Breast epithelium (tissue), 4 donors: ENCODE data around the gene HPS1. TPM values are rescaled to one million over a fixed set of nuclear protein-coding genes. Genes with fewer than 3 reads are reported as not detected.

Source experiments
- DNase-seq, 2 donors: peaks; one replicate each; pipeline ENCODE4 v3.0.0-alpha.2; 2019; ENCODE audit warnings: low spot score in 2 of 2
- H3K27ac ChIP-seq, 2 donors: fragments of 200-600 bp; sonication (generic) in 1 of 2; one replicate each; pipeline ENCODE4 v1.5.1; 2016 to 2019; ENCODE audit warnings: mild to moderate bottlenecking in 1 of 2
- H3K27me3 ChIP-seq, 2 donors: fragments of 200-600 bp; sonication (generic) in 1 of 2; one replicate each; pipeline versions ENCODE4 v1.5.1 to v1.6.0; 2017 to 2019; ENCODE audit warnings: control low read depth in 1 of 2, mild to moderate bottlenecking in 1 of 2
- H3K36me3 ChIP-seq: fragments of 200-600 bp; one replicate; pipeline ENCODE4 v1.5.1; 2019
- H3K4me1 ChIP-seq, 2 donors: fragments of 200-600 bp; sonication (generic); one replicate each; pipeline ENCODE4 v1.5.1; 2016 to 2019; ENCODE audit warnings: control low read depth in 1 of 2
- H3K4me3 ChIP-seq, 3 donors: fragments of 200-600 bp; sonication (generic); 1 replicate in 2 of 3; 2 replicates in 1 of 3; pipeline ENCODE4 v1.5.1; 2016 to 2019; ENCODE audit warnings: mild to moderate bottlenecking in 3 of 3, moderate library complexity in 2 of 3
- H3K9me3 ChIP-seq, 2 donors: fragments of 200-600 bp; sonication (generic) in 1 of 2; one replicate each; pipeline ENCODE4 v1.5.1; 2016 to 2019; ENCODE audit warnings: control low read depth in 1 of 2
- CTCF ChIP-seq, 3 donors: fragments of 450-650 bp; IDR thresholded peaks; one replicate each; pipeline ENCODE4 v1.5.1; 2016 to 2017; ENCODE audit warnings: antibody characterized with exemption in 3 of 3, mild to moderate bottlenecking in 3 of 3, moderate library complexity in 3 of 3
- POLR2A ChIP-seq: fragments of 450-650 bp; IDR thresholded peaks from one replicate; pipeline ENCODE4 v1.6.1; 2016; ENCODE audit warnings: antibody characterized with exemption, mild to moderate bottlenecking, moderate library complexity
- POLR2AphosphoS5 ChIP-seq, 3 donors: sonication (generic); formaldehyde crosslinking; IDR thresholded peaks; one replicate each; pipeline ENCODE4 v1.6.1; 2017; ENCODE audit warnings: antibody characterized with exemption in 3 of 3
- intact Hi-C: fragments of 100-400 bp; cut with DNase I; formaldehyde crosslinking; loops from one replicate; pipeline ENCODE4 v1.15.1; 2023; ENCODE audit warnings: low total_unique reads
- total RNA-seq, 3 donors: library from RNA; depleted of rRNA; stranded (reverse); fragments of >200 nt; gene quantifications; one replicate each; pipeline ENCODE4 v1.1.0, GENCODE V29; 2016

The HPS1 gene
- total RNA-seq, 3 donors from 2014 or later: 48.2 to 62.3 (median 61.8) TPM

- no peaks in the 10 kb centered on the region for H3K36me3 ChIP-seq
- DNase-seq: no peak
- intact Hi-C loops: no loop called here
These were observed 66.0 kb downstream of the HPS1 start for GRCh38 chr10:98380493-98381339.

GRCh38 chr10:98378722-98379121 lies 68.0 kb downstream of the HPS1 start:
- no peaks in the 10 kb centered on the region for H3K4me1 ChIP-seq
- no peaks in the 10 kb centered on the region for H3K27me3 ChIP-seq
- intact Hi-C loops: no loop called here
- no peaks in the 10 kb centered on the region for H3K9me3 ChIP-seq
- H3K4me3 ChIP-seq: no peak overlapping the region
- no peak overlapping the region for H3K27ac ChIP-seq
- TF ChIP-seq POLR2A (no peak), POLR2AphosphoS5 (IDR thresholded peaks at IDR 0.05) (no peak), CTCF (IDR thresholded peaks at IDR 0.05) (no peak)
- no peak for DNase-seq
- H3K36me3 ChIP-seq: no peaks in the 10 kb centered on the region

More at GRCh38 chr10:98380493-98381339, 66.0 kb downstream of the HPS1 start:
- H3K9me3 ChIP-seq: no peaks in the 10 kb centered on the region
- no peak overlapping the region for H3K4me3 ChIP-seq
- H3K27ac ChIP-seq: no peak overlapping the region
- TF ChIP-seq POLR2A (no peak), POLR2AphosphoS5 (IDR thresholded peaks at IDR 0.05) (no peak), CTCF (IDR thresholded peaks at IDR 0.05) (no peak)
- H3K27me3 ChIP-seq: no peaks in the 10 kb centered on the region
- H3K4me1 ChIP-seq: no peaks in the 10 kb centered on the region

GRCh38 chr10:98377536-98377935 lies 69.2 kb downstream of the HPS1 start:
- no peaks in the 10 kb centered on the region for H3K27me3 ChIP-seq
- no peak overlapping the region for H3K27ac ChIP-seq
- H3K4me3 ChIP-seq: no peak overlapping the region
- DNase-seq: no peak
- TF ChIP-seq CTCF (IDR thresholded peaks at IDR 0.05): no peak
- TF ChIP-seq POLR2AphosphoS5 (IDR thresholded peaks at IDR 0.05): no peak
- TF ChIP-seq POLR2A: no peak
- H3K4me1 ChIP-seq: no peaks in the 10 kb centered on the region
- no peaks in the 10 kb centered on the region for H3K9me3 ChIP-seq
- H3K36me3 ChIP-seq: no peaks in the 10 kb centered on the region
- intact Hi-C loops: no loop called here

GRCh38 chr10:98377001-98377400 lies 69.7 kb downstream of the HPS1 start:
- TF ChIP-seq CTCF (IDR thresholded peaks at IDR 0.05) (no peak), POLR2A (no peak), POLR2AphosphoS5 (IDR thresholded peaks at IDR 0.05) (no peak)
- Histone ChIP-seq H3K27me3 (no peaks in the 10 kb centered on the region), H3K27ac (no peak overlapping the region), H3K4me3 (no peak overlapping the region), H3K36me3 (no peaks in the 10 kb centered on the region), H3K4me1 (no peaks in the 10 kb centered on the region), H3K9me3 (no peaks in the 10 kb centered on the region)
- DNase-seq: no peak
- intact Hi-C loops: no loop called here

GRCh38 chr10:98376485-98376884 lies 70.2 kb downstream of the HPS1 start:
- no peaks in the 10 kb centered on the region for H3K9me3 ChIP-seq
- TF ChIP-seq CTCF (IDR thresholded peaks at IDR 0.05): no peak
- TF ChIP-seq POLR2AphosphoS5 (IDR thresholded peaks at IDR 0.05): no peak
- TF ChIP-seq POLR2A: no peak
- intact Hi-C loops: no loop called here
- no peak overlapping the region for H3K4me3 ChIP-seq
- peak overlapping the region in 1 of 2 donors; percentile 48 for H3K27ac ChIP-seq
- no peaks in the 10 kb centered on the region for H3K27me3 ChIP-seq
- no peak for DNase-seq
- no peaks in the 10 kb centered on the region for H3K4me1 ChIP-seq
- no peaks in the 10 kb centered on the region for H3K36me3 ChIP-seq
